Activated T-cell treated with anti-CD3 and anti-CD28 coated beads, Interleukin-2, amount 50 U/mL, for 72 hours (primary cell): Measurements from ENCODE around the gene ZNRF2. TPM values are rescaled to one million over a fixed set of nuclear protein-coding genes. Genes with fewer than 3 reads are reported as not detected.

Source experiments
- ATAC-seq, 2 donors: fragments of 150-1000 bp; cut with Tn5 transposase; replicated peaks in 1 of 2; 2 replicates each; pipeline ENCODE4 v1.10.0; 2021; ENCODE audit warnings: moderate library complexity in 2 of 2, mild to moderate bottlenecking in 1 of 2
- DNase-seq, 2 donors: peaks; one replicate each; pipeline ENCODE4 v3.0.0; 2021 to 2022; ENCODE audit warnings: mixed read lengths in 1 of 2
- H3K27ac Mint-ChIP-seq: one replicate; pipeline ENCODE4 v1.8.0; 2022; ENCODE audit warnings: mild to moderate bottlenecking, moderate library complexity, mixed read lengths
- H3K27me3 Mint-ChIP-seq: one replicate; pipeline ENCODE4 v1.8.0; 2022; ENCODE audit warnings: low read depth, mixed read lengths
- H3K36me3 Mint-ChIP-seq, 2 donors: one replicate each; pipeline ENCODE4 v1.8.0; 2022; ENCODE audit warnings: mixed read lengths in 2 of 2, mild to moderate bottlenecking in 1 of 2; ENCODE audit not compliant: insufficient read depth in 2 of 2
- H3K4me1 Mint-ChIP-seq: one replicate; pipeline ENCODE4 v1.8.0; 2022; ENCODE audit warnings: low read depth, mixed read lengths
- H3K4me3 Mint-ChIP-seq, 2 donors: one replicate each; pipeline ENCODE4 v1.8.0; 2022; ENCODE audit warnings: mild to moderate bottlenecking in 2 of 2, mixed read lengths in 2 of 2, moderate library complexity in 2 of 2
- H3K9me3 Mint-ChIP-seq, 2 donors: one replicate each; pipeline ENCODE4 v1.8.0; 2022; ENCODE audit warnings: mixed read lengths in 2 of 2
- total RNA-seq, 2 donors: library from RNA; stranded (reverse); gene quantifications; one replicate each; pipeline ENCODE4 v1.2.3, GENCODE V29; 2022

The ZNRF2 gene
- total RNA-seq, 2 donors from 2014 or later = 18.3 to 19.6 TPM

DNA sequence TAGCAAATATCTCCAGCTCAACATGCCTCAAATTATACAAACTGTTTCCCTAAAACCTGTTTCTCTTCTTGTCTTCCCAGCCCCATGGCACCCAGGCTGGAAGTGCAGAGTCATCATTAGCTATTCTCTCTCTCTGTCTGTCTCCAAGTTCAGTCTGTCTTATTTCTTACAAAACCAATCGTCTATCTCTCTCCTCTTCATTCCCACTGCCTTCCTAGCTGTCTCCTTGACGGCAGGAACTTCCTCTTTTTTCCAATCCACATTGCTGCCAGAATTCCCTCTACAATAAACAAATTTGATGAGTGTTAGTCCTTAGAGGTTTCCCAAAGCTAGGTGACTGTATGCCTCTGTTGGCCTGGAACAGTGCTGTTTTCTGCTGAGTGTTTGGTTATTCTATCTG lies 14.9 kb upstream of the ZNRF2 start:
- Mint-ChIP-seq H3K27me3 (no peaks in the 10 kb centered on the region), H3K4me3 (no peak overlapping the region), H3K36me3 (no peaks in the 10 kb centered on the region), H3K27ac (no peak overlapping the region), H3K9me3 (no peaks in the 10 kb centered on the region), H3K4me1 (no peaks in the 10 kb centered on the region)
- no peak for ATAC-seq
- DNase-seq = no peak

- Mint-ChIP-seq H3K4me1 (no peaks in the 10 kb centered on the region), H3K27me3 (no peaks in the 10 kb centered on the region), H3K4me3 (no peak overlapping the region), H3K9me3 (no peaks in the 10 kb centered on the region), H3K36me3 (no peaks in the 10 kb centered on the region), H3K27ac (no peak overlapping the region)
- no peak for ATAC-seq
- no peak for DNase-seq
Observed at GRCh38 chr7:30270921-30271320, 13.5 kb upstream of the ZNRF2 start.

GRCh38 chr7:30272126-30272525 lies 12.3 kb upstream of the ZNRF2 start:
- DNase-seq (no peak), ATAC-seq (no peak)
- Mint-ChIP-seq H3K27ac (no peak overlapping the region), H3K4me3 (no peak overlapping the region), H3K4me1 (no peaks in the 10 kb centered on the region), H3K27me3 (no peaks in the 10 kb centered on the region), H3K36me3 (no peaks in the 10 kb centered on the region), H3K9me3 (no peaks in the 10 kb centered on the region)

DNA sequence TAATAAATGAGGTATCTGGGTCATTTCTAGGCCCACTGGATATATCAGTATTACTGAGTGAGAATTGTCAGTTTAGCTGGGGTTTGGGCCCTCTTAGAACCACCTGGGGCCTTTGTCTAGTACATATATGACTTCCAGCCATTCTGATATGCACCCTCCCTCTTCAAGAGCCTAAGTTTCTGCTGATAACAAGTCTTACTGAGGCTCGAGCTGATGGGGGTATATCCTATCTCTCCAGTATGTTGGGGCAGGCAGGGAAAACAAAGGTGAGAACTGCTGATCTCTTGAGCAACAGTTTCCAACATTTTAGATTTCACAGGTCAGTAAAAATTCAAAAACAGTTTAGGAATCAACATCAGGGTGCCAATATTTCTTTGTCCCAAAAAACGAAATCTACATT lies 10.8 kb upstream of the ZNRF2 start:
- no peak for ATAC-seq
- peaks cover 2% of the 10 kb centered on the region for H3K4me1 Mint-ChIP-seq
- no peak overlapping the region for H3K27ac Mint-ChIP-seq
- no peak overlapping the region for H3K4me3 Mint-ChIP-seq
- no peaks in the 10 kb centered on the region for H3K9me3 Mint-ChIP-seq
- no peaks in the 10 kb centered on the region for H3K27me3 Mint-ChIP-seq
- H3K36me3 Mint-ChIP-seq = no peaks in the 10 kb centered on the region
- DNase-seq = no peak

- no peak overlapping the region for H3K4me3 Mint-ChIP-seq
- H3K9me3 Mint-ChIP-seq = no peaks in the 10 kb centered on the region
- peaks cover 13% of the 10 kb centered on the region for H3K4me1 Mint-ChIP-seq
- H3K27me3 Mint-ChIP-seq = no peaks in the 10 kb centered on the region
- DNase-seq (no peak), ATAC-seq (no peak)
- no peaks in the 10 kb centered on the region for H3K36me3 Mint-ChIP-seq
- H3K27ac Mint-ChIP-seq = no peak overlapping the region
Observed at GRCh38 chr7:30274641-30275040, 9.8 kb upstream of the ZNRF2 start.

- DNase-seq (peak; percentile 51), ATAC-seq (peak; percentile 64 to 68)
- no peaks in the 10 kb centered on the region for H3K36me3 Mint-ChIP-seq
- H3K27me3 Mint-ChIP-seq = no peaks in the 10 kb centered on the region
- H3K27ac Mint-ChIP-seq = no peak overlapping the region
- peaks cover 20% of the 10 kb centered on the region for H3K4me1 Mint-ChIP-seq
- no peaks in the 10 kb centered on the region for H3K9me3 Mint-ChIP-seq
- H3K4me3 Mint-ChIP-seq = no peak overlapping the region
Observed at GRCh38 chr7:30276203-30276900, 8.0 kb upstream of the ZNRF2 start.

DNA sequence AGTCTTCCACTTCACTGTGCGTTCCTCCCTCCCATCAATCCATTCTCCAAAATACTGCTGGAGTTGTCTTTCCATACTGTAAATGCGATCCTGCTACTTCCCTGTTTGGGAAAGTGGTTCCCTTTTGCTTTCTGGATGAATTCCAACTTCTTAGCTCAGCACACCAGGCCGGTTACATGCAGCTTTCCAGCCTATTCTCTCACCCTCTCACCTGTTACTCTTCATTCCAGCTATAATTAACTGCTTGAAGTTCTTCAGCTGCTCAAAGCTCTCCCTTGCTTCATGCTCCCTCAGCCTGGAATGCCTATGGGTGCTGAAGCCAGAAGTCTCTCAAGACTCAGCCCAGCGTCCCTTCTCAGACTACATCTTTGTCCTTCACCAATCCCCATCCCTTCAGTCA lies 6.0 kb upstream of the ZNRF2 start:
- peaks cover 30% of the 10 kb centered on the region for H3K4me1 Mint-ChIP-seq
- H3K9me3 Mint-ChIP-seq = no peaks in the 10 kb centered on the region
- ATAC-seq (no peak), DNase-seq (no peak)
- H3K36me3 Mint-ChIP-seq = no peaks in the 10 kb centered on the region
- no peak overlapping the region for H3K4me3 Mint-ChIP-seq
- no peaks in the 10 kb centered on the region for H3K27me3 Mint-ChIP-seq
- H3K27ac Mint-ChIP-seq = no peak overlapping the region

DNA sequence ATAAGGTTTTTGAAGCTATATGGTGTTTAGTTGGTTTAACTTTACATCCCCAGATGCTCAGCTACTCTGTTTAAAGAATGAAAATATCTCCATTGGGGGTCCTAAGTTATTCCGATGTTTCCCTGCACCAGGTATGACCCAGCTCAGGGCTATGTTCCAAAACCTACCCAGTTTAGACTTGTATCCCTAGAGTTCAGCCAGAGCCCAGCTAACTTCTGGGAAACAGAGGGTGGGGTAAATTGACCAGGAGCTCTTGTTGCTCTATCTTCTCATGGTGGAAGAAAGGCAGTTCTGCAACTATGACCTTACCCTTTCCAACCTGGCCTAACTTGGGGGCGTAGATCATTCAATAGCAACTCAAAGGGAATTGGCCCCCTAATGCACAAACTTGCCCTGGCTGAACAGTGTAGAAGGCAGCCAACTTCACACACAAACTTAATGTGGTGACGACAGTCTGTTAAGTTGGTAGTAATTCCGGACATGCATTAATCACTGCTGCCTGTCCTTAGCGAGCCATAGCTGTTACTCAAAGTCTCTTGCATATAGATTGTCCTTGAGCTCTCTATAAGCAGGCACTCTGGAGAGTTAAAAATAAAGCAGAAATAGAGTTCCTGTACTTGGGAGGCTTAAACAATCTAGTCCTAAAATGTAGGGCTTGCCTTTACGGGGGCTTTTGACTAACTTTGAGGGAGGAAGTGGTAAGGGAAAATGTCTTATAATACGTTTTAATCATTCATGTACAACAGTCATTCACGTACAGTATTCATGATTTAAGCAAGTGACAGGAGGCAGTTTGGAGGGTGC lies 5.3 kb upstream of the ZNRF2 start:
- Mint-ChIP-seq H3K4me1 (peaks cover 37% of the 10 kb centered on the region), H3K27ac (no peak overlapping the region), H3K36me3 (no peaks in the 10 kb centered on the region), H3K4me3 (peak overlapping the region; percentile 18 to 23), H3K9me3 (no peaks in the 10 kb centered on the region), H3K27me3 (no peaks in the 10 kb centered on the region)
- DNase-seq = no peak
- ATAC-seq = peak in 1 of 2 donors; percentile 12

- H3K4me1 Mint-ChIP-seq = peaks cover 38% of the 10 kb centered on the region
- DNase-seq (no peak), ATAC-seq (no peak)
- peak overlapping the region; percentile 18 to 23 for H3K4me3 Mint-ChIP-seq
- no peaks in the 10 kb centered on the region for H3K9me3 Mint-ChIP-seq
- no peaks in the 10 kb centered on the region for H3K27me3 Mint-ChIP-seq
- H3K36me3 Mint-ChIP-seq = no peaks in the 10 kb centered on the region
- H3K27ac Mint-ChIP-seq = no peak overlapping the region
Observed at GRCh38 chr7:30279653-30279904, 4.8 kb upstream of the ZNRF2 start.

GRCh38 chr7:30280631-30281030 lies 3.8 kb upstream of the ZNRF2 start:
- H3K27me3 Mint-ChIP-seq = no peaks in the 10 kb centered on the region
- DNase-seq = no peak

DNA sequence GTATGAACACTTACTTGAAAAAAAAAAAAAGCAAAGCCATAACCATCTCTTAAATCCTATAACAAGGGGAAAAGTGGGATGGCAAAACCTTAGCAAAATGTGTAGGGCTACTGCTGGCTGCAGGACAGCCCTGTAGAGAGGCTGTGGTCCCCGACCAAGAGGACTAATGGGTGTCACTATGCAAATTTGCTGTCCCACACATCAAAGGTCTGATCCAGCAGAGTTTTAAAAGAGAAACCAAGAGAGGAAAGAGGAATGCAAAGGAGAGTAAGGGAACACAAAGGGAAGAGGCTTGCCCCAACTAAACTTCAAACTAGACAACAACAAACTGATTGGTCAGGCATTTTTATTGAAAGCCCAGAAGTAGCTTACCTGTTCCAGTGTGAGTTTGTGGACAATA lies 3.1 kb upstream of the ZNRF2 start:
- no peak overlapping the region for H3K27ac Mint-ChIP-seq
- H3K4me3 Mint-ChIP-seq = no peak overlapping the region
- H3K4me1 Mint-ChIP-seq = peaks cover 42% of the 10 kb centered on the region
- H3K27me3 Mint-ChIP-seq = no peaks in the 10 kb centered on the region
- no peak for ATAC-seq
- H3K36me3 Mint-ChIP-seq = peaks cover 5 to 6% of the 10 kb centered on the region in 2 donors
- no peaks in the 10 kb centered on the region for H3K9me3 Mint-ChIP-seq
- DNase-seq = no peak

More at GRCh38 chr7:30280631-30281030, 3.8 kb upstream of the ZNRF2 start:
- H3K4me3 Mint-ChIP-seq = no peak overlapping the region
- H3K9me3 Mint-ChIP-seq = no peaks in the 10 kb centered on the region
- H3K27ac Mint-ChIP-seq = no peak overlapping the region
- H3K4me1 Mint-ChIP-seq = peaks cover 38% of the 10 kb centered on the region
- H3K36me3 Mint-ChIP-seq = no peaks in the 10 kb centered on the region
- no peak for ATAC-seq

- ATAC-seq (no peak), DNase-seq (no peak)
- peaks cover 5 to 8% of the 10 kb centered on the region in 2 donors for H3K36me3 Mint-ChIP-seq
- no peak overlapping the region for H3K27ac Mint-ChIP-seq
- no peaks in the 10 kb centered on the region for H3K9me3 Mint-ChIP-seq
- H3K4me3 Mint-ChIP-seq = no peak overlapping the region
- H3K27me3 Mint-ChIP-seq = no peaks in the 10 kb centered on the region
- peaks cover 48% of the 10 kb centered on the region for H3K4me1 Mint-ChIP-seq
Observed at GRCh38 chr7:30281791-30282190, 2.6 kb upstream of the ZNRF2 start.

GRCh38 chr7:30282735-30283134 lies 1.7 kb upstream of the ZNRF2 start:
- Mint-ChIP-seq H3K4me1 (peaks cover 54% of the 10 kb centered on the region), H3K27me3 (no peaks in the 10 kb centered on the region), H3K27ac (peak overlapping the region; percentile 85), H3K36me3 (peaks cover 5 to 8% of the 10 kb centered on the region in 2 donors), H3K9me3 (no peaks in the 10 kb centered on the region), H3K4me3 (no peak overlapping the region)
- ATAC-seq (no peak), DNase-seq (no peak)
